SK-N-SH (cell line): ENCODE measurements around the gene SRGAP1. TPM values are rescaled to one million over a fixed set of nuclear protein-coding genes. Genes with fewer than 3 reads are reported as not detected.

Source experiments
- CTCF ChIA-PET: fragments of 300-600, 350-600 bp; formaldehyde crosslinking; extraction: SDS; loops from one replicate; lab custom pipeline; 2021; lab: Yijun Ruan, JAX
- POLR2A ChIA-PET: fragments of 350-600 bp; sonication (Branson Sonifier 250); formaldehyde crosslinking; extraction: SDS; loops from one replicate; lab custom pipeline; 2020; ENCODE audit warnings: antibody characterized with exemption, inconsistent platforms; lab: Yijun Ruan, JAX
- DNase-seq: peaks from one replicate; pipeline ENCODE4 v3.0.0; 2012
- H2AFZ ChIP-seq: fragments of 200-600 bp; sonication (generic); 2 replicates; pipeline ENCODE4 v1.8.1; 2016; ENCODE audit warnings: antibody characterized with exemption, mild to moderate bottlenecking, low read depth
- H3F3A ChIP-seq: fragments of 200-600 bp; sonication (generic); replicated peaks from 2 replicates; pipeline ENCODE3; 2016; ENCODE audit warnings: antibody characterized with exemption, mild to moderate bottlenecking; ENCODE audit not compliant: insufficient read depth
- H3K27ac ChIP-seq, 2 experiments: fragments of 200-500 bp in 1 of 2; fragments of 200-600 bp in 1 of 2; sonication (Bioruptor generic) in 1 of 2; sonication (generic), shearing (Covaris generic) in 1 of 2; 2 replicates each; pipeline versions ENCODE4 v1.5.1 to v1.6.1; 2014 to 2016; ENCODE audit warnings: low read depth in 2 of 2, inconsistent platforms in 1 of 2, low read length in 1 of 2, mild to moderate bottlenecking in 1 of 2, mixed read lengths in 1 of 2
- H3K27me3 ChIP-seq: fragments of 200-600 bp; sonication (generic), shearing (Covaris generic); 2 replicates; pipeline ENCODE4 v1.6.1; 2016; ENCODE audit warnings: mixed run types; ENCODE audit not compliant: insufficient read depth
- H3K36me3 ChIP-seq, 2 experiments: fragments of 200-500 bp in 1 of 2; fragments of 200-600 bp in 1 of 2; sonication (Bioruptor generic) in 1 of 2; sonication (generic) in 1 of 2; replicated peaks in 1 of 2; 2 replicates each; pipeline versions ENCODE3 to v1.5.1; 2014 to 2016; ENCODE audit warnings: low read length in 1 of 2, mild to moderate bottlenecking in 1 of 2; ENCODE audit not compliant: insufficient read depth in 2 of 2, control insufficient read depth in 1 of 2
- H3K4me1 ChIP-seq, 2 experiments: fragments of 200-500 bp in 1 of 2; fragments of 200-600 bp in 1 of 2; sonication (Bioruptor generic) in 1 of 2; sonication (generic), shearing (Covaris generic) in 1 of 2; 2 replicates each; pipeline versions ENCODE4 v1.5.1 to v1.6.1; 2014 to 2016; ENCODE audit warnings: low read depth in 1 of 2, low read length in 1 of 2, mixed run types in 1 of 2; ENCODE audit not compliant: insufficient read depth in 2 of 2, control insufficient read depth in 1 of 2
- H3K4me2 ChIP-seq: fragments of 200-600 bp; sonication (generic), shearing (Covaris generic); 2 replicates; pipeline ENCODE4 v1.6.1; 2017; ENCODE audit warnings: mixed run types
- H3K4me3 ChIP-seq, 2 experiments: fragments of 200-500 bp in 1 of 2; fragments of 200-600 bp in 1 of 2; sonication (Bioruptor generic) in 1 of 2; sonication (generic), shearing (Covaris generic) in 1 of 2; 2 replicates each; pipeline versions ENCODE4 v1.5.1 to v1.8.1; 2014 to 2016; ENCODE audit warnings: low read depth in 2 of 2, inconsistent platforms in 1 of 2, low read length in 1 of 2, mild to moderate bottlenecking in 1 of 2, mixed read lengths in 1 of 2, moderate library complexity in 1 of 2
- H3K79me2 ChIP-seq: fragments of 200-600 bp; sonication (generic); 2 replicates; pipeline ENCODE4 v1.8.1; 2017; ENCODE audit warnings: mild to moderate bottlenecking; ENCODE audit not compliant: insufficient read depth
- H3K9ac ChIP-seq: fragments of 200-600 bp; sonication (generic); 2 replicates; pipeline ENCODE4 v1.6.1; 2017; ENCODE audit warnings: mixed run types
- H3K9me2 ChIP-seq: fragments of 200-600 bp; sonication (generic); 2 replicates; pipeline ENCODE4 v1.6.1; 2017; ENCODE audit warnings: mixed run types
- H3K9me3 ChIP-seq: fragments of 200-600 bp; sonication (generic); 2 replicates; pipeline ENCODE4 v1.6.1; 2017; ENCODE audit warnings: mixed run types, mild to moderate bottlenecking, moderate library complexity
- H4K20me1 ChIP-seq: fragments of 200-600 bp; sonication (generic); 2 replicates; pipeline ENCODE4 v1.6.1; 2017; ENCODE audit warnings: mild to moderate bottlenecking, mixed run types; ENCODE audit not compliant: insufficient read depth
- CTCF ChIP-seq: fragments of 200-600 bp; sonication (generic); IDR thresholded peaks from 2 replicates; pipeline ENCODE4 v1.6.1; 2017; ENCODE audit warnings: antibody characterized with exemption, mild to moderate bottlenecking, moderate library complexity
- EZH2phosphoT487 ChIP-seq: fragments of 200-600 bp; sonication (generic); IDR thresholded peaks from 2 replicates; pipeline ENCODE4 v1.6.1; 2017; ENCODE audit warnings: low read depth, mixed run types, mild to moderate bottlenecking, antibody characterized with exemption, moderate library complexity, borderline replicate concordance
- FOXJ3 ChIP-seq: sonication (generic); formaldehyde crosslinking; IDR thresholded peaks from 2 replicates; pipeline ENCODE4 v1.5.1; 2020; ENCODE audit warnings: mild to moderate bottlenecking, missing genetic modification reagents
- FOXM1 ChIP-seq: IDR thresholded peaks from 2 replicates; pipeline ENCODE4 v1.4.0; 2012; ENCODE audit warnings: low read depth, mild to moderate bottlenecking
- GABPA ChIP-seq: IDR thresholded peaks from 2 replicates; pipeline ENCODE4 v1.4.0; 2012; ENCODE audit warnings: low read depth, mild to moderate bottlenecking
- GATA2 ChIP-seq: sonication (generic); formaldehyde crosslinking; IDR thresholded peaks from 2 replicates; pipeline ENCODE4 v1.5.0; 2020; ENCODE audit warnings: mild to moderate bottlenecking, missing genetic modification reagents
- MEF2A ChIP-seq: IDR thresholded peaks from 2 replicates; pipeline ENCODE4 v1.4.0; 2012; ENCODE audit warnings: low read depth, borderline replicate concordance
- MXI1 ChIP-seq: IDR thresholded peaks from 2 replicates; pipeline ENCODE4 v1.6.1; 2012; ENCODE audit warnings: mild to moderate bottlenecking, low read depth, low read length, improper control_type of control experiment
- POLR2AphosphoS5 ChIP-seq: IDR thresholded peaks from 2 replicates; pipeline ENCODE4 v1.6.1; 2012; ENCODE audit warnings: low read depth, low read length
- RAD21 ChIP-seq: IDR thresholded peaks from 2 replicates; pipeline ENCODE4 v1.6.1; 2012; ENCODE audit warnings: mild to moderate bottlenecking, low read length
- RCOR1 ChIP-seq: fragments of 150-350 bp; IDR thresholded peaks from 2 replicates; pipeline ENCODE4 v1.6.1; 2017; ENCODE audit warnings: antibody characterized with exemption, low read length
- REST ChIP-seq: IDR thresholded peaks from 2 replicates; pipeline ENCODE4 v1.6.1; 2012; ENCODE audit warnings: mild to moderate bottlenecking, low read depth, low read length, moderate library complexity
- RFX5 ChIP-seq: IDR thresholded peaks from 2 replicates; pipeline ENCODE4 v1.6.1; 2012; ENCODE audit warnings: mild to moderate bottlenecking, improper control_type of control experiment, low read length
- SIN3A ChIP-seq: IDR thresholded peaks from 2 replicates; pipeline ENCODE4 v1.6.1; 2012; ENCODE audit warnings: low read depth, mild to moderate bottlenecking, low read length, moderate library complexity, borderline replicate concordance
- TAF1 ChIP-seq: IDR thresholded peaks from 2 replicates; pipeline ENCODE4 v1.6.1; 2012; ENCODE audit warnings: low read depth, mild to moderate bottlenecking, low read length, moderate library complexity, borderline replicate concordance
- TCF12 ChIP-seq: IDR thresholded peaks from 2 replicates; pipeline ENCODE4 v1.4.0; 2012
- TEAD4 ChIP-seq: IDR thresholded peaks from 2 replicates; pipeline ENCODE4 v1.4.0; 2012; ENCODE audit warnings: mild to moderate bottlenecking, borderline replicate concordance; ENCODE audit not compliant: insufficient read depth
- YY1 ChIP-seq: IDR thresholded peaks from 2 replicates; pipeline ENCODE4 v1.4.0; 2012; ENCODE audit warnings: low read depth, mild to moderate bottlenecking
- ZBTB33 ChIP-seq: IDR thresholded peaks from 2 replicates; pipeline ENCODE4 v1.4.0; 2012; ENCODE audit warnings: low read depth, borderline replicate concordance
- WGBS: methylation state at CpG from one replicate; pipeline ENCODE4 v1.1.6; 2017; ENCODE audit warnings: low lambda C conversion rate; 5-methylcytosine and 5-hydroxymethylcytosine counted together
- polyA plus RNA-seq, 3 experiments: library from polyadenylated mRNA; depleted of rRNA; stranded (reverse); fragments of >200 nt; gene quantifications; 2 replicates each; pipeline ENCODE4 v1.2.3, GENCODE V29; 2012
- TF ChIP-seq, protein P1 (sequence below): IDR thresholded peaks from 2 replicates; pipeline ENCODE4 v1.4.0; 2012; ENCODE audit warnings: low read depth, borderline replicate concordance

SRGAP1 gene
- polyA plus RNA-seq, 1 of the 3 experiments (the other 2 are of a cell fraction), result 2.6 TPM

DNA sequence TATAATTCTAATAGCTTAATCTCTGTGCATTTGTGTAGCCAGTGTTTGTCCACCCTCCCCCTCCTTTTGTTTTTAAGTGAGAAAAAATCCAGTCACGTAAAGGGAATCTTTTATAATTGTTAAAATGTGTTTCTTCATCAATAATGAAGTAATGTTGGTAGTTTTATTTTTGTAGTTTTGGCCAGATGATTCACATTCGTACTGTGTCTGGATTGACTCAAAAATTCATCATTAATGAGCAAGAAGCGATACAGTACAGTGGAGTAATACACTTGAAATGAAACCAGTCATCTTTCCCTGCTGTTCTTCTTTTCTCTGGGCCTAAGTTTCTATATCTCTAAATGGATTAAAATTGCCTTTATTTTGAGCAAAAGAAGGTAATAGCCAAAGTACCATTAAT, 86.5 kb downstream of the SRGAP1 start (continued):
- TF ChIP-seq RCOR1, result no peak
- no peak for TF ChIP-seq TEAD4
- TF ChIP-seq YY1, result no peak
- no peak for TF ChIP-seq EZH2phosphoT487
- TF ChIP-seq RAD21, result no peak
- TF ChIP-seq GATA2 (CRISPR knock-in tag), result no peak
- TF ChIP-seq SIN3A, result no peak
- TF ChIP-seq REST, result no peak
- no peak for TF ChIP-seq GABPA
- TF ChIP-seq POLR2AphosphoS5, result peak; percentile 67; the same call in 1 of the 2 replicates
- no peak for TF ChIP-seq ZBTB33
- no peak for TF ChIP-seq MEF2A
- TF ChIP-seq FOXM1, result no peak
- TF ChIP-seq MXI1, result no peak
- TF ChIP-seq, protein P1, sequence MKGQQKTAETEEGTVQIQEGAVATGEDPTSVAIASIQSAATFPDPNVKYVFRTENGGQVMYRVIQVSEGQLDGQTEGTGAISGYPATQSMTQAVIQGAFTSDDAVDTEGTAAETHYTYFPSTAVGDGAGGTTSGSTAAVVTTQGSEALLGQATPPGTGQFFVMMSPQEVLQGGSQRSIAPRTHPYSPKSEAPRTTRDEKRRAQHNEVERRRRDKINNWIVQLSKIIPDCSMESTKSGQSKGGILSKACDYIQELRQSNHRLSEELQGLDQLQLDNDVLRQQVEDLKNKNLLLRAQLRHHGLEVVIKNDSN, result no peak

DNA sequence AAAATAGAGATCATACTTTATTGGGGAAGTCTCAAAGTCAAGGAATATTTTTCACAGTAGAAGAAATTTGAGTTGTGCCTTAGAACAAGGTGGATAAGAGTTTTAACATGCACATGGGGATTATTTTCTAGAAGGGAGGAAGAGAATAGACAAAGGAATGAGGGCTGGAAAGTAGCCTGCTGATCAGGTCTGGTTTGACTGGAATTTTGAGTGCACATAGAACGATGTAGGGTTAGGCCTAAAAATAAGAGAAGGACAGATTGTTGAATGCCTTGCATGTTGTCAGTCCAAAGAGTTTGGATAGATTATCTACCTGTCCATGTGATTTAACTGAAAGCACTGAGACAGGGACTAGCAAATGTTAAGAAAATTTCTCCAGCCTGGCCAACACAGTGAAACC, 87.2 kb downstream of the SRGAP1 start:
- peak overlapping the region; percentile 50 to 71 for H3K27ac ChIP-seq
- H2AFZ ChIP-seq, result no peak overlapping the region
- WGBS, result 100% methylated on average over 1 of the region's 1 CpG
- H3K36me3 ChIP-seq, result no peaks in the 10 kb centered on the region
- no peak for TF ChIP-seq RFX5
- TF ChIP-seq TAF1, result no peak
- no peak for TF ChIP-seq ZBTB33
- no peak for TF ChIP-seq TCF12
- no peak for TF ChIP-seq YY1
- TF ChIP-seq GATA2 (CRISPR knock-in tag), result no peak
- TF ChIP-seq FOXJ3 (CRISPR knock-in tag), result no peak
- TF ChIP-seq CTCF, result no peak
- TF ChIP-seq, protein P1, result no peak
- TF ChIP-seq, all 33 proteins: peak for 0
- Histone ChIP-seq H3K9me2 (no peaks in the 10 kb centered on the region), H3K9me3 (no peaks in the 10 kb centered on the region), H3K79me2 (peaks cover 54% of the 10 kb centered on the region), H3K4me1 (peaks cover 4 to 13% of the 10 kb centered on the region in 2 experiments; a peak in 3 of 4 replicates), H3K4me3 (no peak overlapping the region), H4K20me1 (no peaks in the 10 kb centered on the region), H3K9ac (0 out of 2 replicates have a peak overlapping the region, but pooled peaks have one; percentile 14), H3K27me3 (no peaks in the 10 kb centered on the region), H3K4me2 (peak overlapping the region; percentile 54), H3F3A (peaks cover 5% of the 10 kb centered on the region)
- DNase-seq, result no peak
- POLR2A ChIA-PET, result no interaction called here
- CTCF ChIA-PET, result no interaction called here
